ENCODE results near the gene PRKAG2.
"Not testable (repeated sequence)": the region's sequence is repeated elsewhere in the genome, so short reads cannot be mapped to it uniquely, and the experiment has no call there.

PRKAG2 gene

DNA sequence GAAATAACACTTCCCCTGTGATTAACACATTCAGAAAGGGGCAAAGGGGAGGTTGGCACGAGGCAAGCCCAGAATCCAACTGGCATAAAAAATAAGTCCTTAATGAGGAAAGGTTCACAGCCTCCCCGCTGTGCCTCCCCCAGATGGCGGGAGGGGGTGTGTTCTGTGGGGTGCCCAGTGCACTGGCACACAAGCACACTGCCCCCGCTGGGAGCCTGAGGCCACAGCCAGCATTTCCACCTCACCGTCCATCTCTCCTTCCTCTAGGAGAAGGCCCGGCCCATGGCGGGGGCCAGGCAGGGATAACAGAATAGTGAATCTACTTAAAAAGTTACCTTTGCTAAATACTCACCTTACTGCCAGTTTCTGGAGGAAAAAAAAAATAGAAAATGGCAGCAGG, 43.2 kb downstream of the PRKAG2 start:
- DNase-seq, result no peak

DNA sequence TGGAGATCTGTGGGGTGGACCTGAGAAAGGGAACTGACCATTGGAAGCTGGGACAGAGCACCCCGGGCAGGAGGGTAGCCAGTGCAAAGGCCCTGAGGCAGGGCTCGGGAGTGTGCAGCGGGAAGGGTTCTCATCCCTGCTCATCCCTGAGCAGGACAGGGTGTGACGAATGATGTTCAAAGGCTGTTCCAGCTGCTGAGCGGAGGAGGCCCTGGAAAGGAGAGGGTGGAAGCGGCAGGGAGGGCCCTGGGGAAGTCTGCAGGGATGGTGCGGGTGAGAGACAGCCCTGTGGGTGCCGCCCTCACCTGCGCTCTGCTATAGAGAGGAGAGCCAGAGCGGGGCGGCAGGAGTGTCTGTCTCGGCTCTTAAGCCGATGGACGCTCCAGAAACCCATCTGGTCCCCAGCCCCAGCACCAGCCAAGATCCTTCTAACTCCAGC, 43.7 kb downstream of the PRKAG2 start:
- DNase-seq, result no peak

DNA sequence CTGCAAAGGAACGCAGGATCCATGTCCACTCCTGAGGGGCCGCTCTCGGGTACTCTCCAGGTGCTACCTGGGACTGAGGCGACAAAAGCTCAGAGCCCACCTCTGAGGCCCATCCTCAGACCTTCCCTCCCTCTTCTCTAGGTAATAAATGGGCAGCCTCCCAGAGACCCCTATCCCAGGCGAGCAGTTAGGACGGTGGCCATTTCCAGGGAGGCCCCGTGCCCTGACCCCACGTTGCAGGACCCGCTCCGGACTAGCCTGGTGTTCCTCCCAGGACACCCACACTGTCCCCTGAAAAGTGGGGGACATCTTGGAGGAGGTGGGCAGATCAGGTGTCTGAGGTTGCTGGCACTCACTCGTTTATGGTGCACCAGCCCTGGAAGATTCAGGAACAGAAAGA, 44.3 kb downstream of the PRKAG2 start:
- no peak for DNase-seq

DNA sequence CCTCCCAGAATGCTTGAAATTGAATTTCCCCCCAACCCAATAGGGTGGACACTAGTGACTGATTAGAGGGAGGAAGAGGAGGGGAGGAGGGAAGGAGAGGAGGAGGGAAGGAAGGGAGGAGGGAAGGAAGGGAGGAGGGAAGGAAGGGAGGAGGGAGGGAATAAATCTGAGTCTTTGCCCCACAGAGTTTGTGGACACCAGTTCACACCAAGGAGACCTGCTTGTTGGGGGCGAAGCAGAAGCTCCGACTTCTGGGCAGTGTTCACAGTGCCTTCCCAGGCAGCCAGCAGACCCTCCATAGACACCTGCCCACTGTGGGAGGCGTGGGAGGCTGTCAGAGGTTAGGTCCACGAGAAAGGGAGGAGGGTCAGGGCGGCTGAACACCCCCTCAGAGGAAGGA, 44.8 kb downstream of the PRKAG2 start:
- no peak for DNase-seq

DNA sequence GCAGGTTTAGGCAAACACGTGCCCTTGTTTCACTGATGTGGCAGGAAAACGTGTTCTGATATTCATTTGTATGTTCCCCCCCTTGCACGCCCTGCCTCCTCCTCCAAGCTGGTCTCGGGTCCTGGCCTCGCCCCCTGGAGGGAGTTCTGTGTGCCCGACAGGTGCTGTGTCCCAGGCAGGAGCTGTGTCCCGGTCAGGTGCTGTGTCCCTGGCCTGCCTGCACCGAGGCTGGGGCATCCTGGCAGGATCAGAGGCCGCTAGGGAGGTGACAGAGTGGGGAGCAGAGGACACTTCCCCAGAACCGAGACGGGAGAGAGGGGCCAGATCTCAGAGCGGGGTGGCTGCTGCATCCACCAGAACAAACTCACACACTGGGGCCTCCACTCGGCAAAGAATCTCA, 45.3 kb downstream of the PRKAG2 start:
- DNase-seq, result no peak

DNA sequence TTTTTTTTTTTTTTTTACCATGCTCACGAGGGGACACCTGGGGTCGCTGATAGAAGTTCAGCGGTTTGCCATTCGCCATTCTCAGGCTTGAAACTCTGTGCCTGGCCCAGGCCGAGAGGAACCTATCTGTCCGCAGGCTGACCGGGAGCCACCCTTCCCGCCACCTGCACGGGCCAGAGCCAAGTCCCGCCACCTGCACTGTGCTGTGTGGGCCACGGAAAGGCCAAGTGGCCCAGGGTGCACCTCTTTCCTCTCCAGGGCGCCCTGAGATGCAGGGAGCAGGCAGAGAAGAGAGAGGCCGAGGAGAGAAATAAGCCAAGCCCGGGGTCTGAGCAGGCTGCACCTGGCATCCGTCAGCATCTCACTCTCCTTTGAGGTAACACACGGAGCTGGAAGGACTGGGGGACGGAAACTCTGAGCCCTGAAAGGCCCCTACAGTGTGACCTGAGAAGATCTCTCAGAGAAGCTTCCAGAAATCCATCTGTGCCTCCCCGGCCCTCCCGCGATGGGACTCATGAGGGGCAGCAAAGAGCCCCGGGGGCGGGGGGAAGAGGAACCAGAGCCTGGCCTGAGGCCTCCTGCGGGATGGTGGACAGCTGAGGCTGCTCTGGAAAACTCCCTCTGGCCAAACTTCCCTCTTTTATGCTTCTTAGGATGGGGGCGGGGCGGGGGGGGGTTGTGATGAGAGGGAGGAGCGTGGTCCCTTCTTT, 46.6 kb downstream of the PRKAG2 start:
- no peak for DNase-seq

- no peak for DNase-seq
Measured at GRCh38 chr7:151829707-151830106, 47.2 kb downstream of the PRKAG2 start.

- no peak for DNase-seq
Measured at GRCh38 chr7:151827620-151828019, 49.3 kb downstream of the PRKAG2 start.

DNA sequence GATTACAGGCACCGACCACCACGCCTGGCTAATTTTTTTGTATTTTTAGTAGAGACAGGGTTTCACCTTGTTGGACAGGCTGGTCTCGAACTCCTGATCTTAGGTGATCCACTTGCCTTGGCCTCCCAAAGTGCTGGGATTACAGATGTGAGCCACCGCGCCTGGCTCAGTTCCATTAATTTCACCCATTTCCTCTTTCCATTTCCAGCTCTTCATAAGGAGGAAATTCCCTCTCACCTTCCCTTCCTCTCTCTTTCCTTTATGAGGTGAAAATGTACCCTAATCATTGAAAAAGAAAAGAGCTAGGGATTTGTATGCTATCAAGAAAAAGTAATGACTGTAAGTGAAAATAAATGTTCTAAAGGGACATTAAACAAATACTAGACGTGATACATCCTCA, 50.6 kb downstream of the PRKAG2 start:
- not testable (repeated sequence) for DNase-seq

GRCh38 chr7:151825721-151826120, 51.2 kb downstream of the PRKAG2 start:
- no peak for DNase-seq

DNA sequence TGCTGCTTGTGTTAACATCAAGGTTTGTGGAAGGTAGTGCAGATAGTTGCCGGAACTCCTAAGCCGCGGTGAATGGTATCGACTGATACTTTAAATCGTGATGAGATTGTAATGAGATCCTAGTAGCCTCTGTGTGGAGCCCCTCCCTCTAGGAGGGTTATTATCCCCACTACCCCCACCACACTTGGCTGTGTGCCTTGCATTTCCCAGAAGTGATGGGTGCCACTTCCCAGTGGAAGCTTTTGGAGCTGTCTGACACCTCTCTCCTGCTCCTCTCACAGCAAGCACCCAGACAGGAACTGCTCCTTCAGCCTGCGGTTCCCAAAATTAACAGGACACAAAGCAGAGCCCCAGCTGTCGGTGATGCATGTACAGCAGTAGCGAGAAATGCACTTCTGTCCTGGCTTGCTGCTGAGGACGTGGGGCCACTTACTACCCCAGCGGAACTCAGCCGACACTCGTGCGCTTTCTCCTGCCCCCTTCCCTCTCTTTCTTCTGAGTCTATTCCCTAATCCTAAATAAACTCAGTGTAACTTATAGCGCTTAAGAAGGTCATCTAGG, 52.5 kb downstream of the PRKAG2 start:
- DNase-seq, result no peak

DNA sequence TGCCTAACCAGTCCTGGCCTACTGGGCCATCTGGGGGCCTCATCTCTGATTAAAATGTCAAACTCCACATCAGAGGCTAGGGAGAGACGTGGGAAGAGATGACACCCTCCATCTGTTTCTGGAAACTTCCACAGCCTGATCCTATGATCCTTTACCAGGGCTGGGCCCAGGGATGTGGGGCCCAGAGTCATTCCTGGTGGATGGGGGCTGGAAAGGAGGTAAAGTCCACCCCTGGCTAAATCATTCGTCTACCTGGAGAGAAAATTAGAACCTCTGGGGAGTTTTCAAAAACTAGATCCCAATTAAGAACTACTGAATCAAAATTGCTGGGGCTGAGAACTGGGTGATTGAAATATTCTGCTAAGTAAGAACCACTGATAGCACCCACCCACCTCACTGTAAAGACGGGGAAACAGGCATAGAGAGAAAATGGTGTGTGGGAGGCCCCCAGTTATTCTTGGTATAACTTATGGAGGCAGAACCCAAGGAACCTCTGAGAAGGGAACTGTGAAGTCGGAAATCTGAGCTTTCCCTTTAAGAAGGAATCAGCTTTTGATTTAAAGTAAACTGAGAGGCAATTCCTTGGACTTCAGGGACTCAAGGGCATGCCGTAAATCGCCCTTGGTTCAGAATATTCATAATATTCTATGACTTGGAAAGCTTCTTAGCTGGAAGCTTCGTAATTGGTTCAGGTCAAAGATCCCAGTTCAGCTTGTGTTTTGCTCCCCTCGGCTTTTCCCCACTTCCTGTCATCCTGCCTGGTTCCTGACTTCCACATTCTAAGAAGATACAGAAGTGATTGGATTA, 53.1 kb downstream of the PRKAG2 start:
- DNase-seq, result no peak

DNA sequence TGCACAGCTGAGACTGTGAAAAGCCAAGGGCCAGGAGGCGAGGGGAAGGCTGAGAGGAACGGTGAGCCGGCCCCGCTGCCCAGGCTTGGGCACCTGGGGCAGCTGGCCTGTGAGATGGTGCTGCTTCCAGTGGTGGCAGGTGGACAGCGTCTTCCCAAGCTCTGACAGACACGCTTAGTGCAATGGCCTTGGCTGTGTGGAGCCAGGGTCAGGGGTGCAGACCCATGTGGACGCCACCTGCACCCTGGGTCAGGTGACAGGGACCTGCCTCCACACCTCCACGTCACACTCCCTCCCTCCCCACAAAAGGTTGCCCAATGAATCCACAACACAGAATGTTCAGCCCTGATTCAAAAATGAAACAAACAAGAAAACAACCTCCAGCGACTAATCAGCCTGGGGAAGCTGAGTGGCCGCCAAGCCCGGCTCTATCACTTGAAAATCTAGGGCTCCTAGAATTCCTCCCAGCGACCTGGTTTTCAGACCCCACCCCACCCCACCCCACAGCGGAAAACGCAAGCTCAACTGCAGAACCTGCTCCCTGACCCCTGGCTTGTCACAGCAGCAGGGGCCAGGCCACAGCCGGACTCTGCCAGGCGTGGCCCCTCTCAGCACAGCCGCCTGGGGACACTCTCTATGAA, 54.3 kb downstream of the PRKAG2 start:
- DNase-seq, result no peak

- DNase-seq, result no peak
Measured at GRCh38 chr7:151821806-151822540, 54.9 kb downstream of the PRKAG2 start.

DNA sequence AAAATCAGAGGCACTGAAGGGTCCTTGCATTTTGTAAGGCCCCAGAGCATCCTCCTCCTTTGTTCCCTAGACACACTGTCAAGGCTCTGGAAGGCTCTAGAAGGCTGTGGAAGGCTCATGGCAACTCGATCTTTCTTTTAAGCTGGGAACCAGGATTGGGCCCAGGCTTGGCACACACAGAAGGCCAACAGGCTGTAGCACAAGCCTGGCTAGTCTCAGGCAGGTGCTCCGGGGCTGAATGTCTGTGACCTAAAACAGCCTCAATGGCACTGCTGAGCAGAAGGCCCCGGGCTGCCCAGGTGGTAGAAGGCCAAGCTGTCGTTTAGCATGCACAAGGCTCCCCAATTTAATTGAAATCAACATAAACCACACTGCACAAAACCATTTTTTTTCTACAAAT, 55.7 kb downstream of the PRKAG2 start:
- no peak for DNase-seq

- DNase-seq, result no peak
Measured at GRCh38 chr7:151820491-151821105, 56.3 kb downstream of the PRKAG2 start.

DNA sequence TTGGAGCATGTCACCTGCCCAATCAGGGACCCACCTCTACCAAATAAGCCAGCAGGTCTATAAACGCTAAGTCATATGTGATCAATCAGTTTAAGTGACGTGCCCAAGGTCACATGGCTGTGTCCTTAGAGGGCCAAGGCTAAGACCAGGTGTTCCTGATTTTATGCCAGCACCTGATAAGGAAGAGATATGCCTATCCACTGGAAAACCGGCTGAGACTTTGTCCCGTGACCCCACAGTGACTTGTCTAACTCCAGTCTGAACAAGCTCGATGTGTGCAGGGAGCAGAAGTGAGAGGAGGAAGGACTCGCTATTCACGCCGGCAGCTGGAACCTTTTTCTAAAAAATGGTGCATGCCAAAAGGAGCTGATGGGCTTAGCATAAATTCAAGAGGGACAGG, 57.0 kb downstream of the PRKAG2 start:
- DNase-seq, result no peak

DNA sequence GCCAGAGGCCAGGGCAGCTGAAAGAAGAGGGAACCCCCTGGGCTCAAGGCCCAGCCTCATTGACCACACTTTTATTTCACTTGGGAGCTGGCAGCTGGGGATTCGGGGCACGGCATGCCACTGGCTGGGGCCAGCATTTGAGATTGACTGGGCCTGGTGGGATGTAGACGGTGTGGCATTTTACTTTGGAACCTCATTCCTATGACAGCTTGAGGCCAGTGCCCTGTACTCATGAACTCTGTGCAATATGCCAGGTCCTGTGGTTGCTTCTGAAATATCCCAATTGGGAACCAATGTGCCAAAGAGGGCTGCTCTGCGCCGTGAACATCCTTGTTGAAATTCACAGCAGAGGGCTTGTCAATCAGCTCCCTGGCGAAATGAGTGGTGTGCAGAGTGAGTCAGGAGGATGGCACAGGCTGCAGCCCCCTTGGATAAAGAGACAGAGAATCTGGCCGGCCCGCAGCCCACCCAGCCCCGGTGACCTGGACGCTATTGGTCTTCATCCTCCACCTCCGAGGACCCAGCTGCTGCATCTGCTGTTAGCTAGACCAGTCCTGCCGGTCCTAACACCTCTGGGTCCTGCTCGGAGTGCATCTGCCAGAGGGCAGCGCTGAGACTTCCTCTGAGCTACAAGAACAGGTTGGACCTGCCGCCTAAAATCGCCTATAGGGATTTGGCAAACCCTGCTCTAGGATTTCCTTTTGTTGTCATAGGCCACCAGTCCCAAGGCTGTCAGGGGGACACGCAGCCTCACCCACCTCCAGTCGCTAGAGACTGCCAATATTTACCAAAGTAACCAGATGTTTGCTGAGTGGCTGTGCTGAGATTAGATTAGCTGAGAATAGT, 58.0 kb downstream of the PRKAG2 start:
- no peak for DNase-seq

DNA sequence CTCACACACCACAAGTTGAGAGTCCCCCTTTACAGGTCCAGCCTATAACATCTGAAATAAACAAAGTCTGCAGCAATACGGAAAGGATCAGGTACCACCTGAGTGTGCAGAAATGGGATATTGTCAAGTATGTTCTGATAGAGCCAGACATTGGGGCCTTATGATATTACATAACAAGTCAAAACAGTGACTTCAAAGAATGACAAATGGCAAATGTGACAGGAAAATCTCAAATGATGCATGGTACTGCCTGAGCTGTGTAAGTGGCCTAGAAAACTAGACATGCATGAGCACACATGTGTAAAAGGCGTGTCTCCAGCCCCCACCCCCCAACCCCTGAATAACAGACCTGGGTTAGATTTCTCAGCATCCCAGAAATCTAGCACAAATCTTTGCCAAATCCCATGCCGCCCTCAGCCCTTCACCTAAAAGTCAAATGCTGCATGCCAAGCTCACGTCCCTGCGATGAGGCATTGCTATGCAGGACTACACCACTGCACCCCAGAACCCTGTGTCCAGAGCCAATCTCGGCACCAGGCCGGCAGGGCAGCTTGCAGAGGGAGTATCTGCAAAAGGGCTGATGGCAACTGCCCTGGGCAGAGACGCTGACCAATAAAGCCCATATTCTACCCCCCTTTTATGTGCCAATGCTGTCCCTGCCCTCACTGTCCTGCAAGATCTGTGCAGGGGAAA, 58.8 kb downstream of the PRKAG2 start:
- DNase-seq, result no peak

DNA sequence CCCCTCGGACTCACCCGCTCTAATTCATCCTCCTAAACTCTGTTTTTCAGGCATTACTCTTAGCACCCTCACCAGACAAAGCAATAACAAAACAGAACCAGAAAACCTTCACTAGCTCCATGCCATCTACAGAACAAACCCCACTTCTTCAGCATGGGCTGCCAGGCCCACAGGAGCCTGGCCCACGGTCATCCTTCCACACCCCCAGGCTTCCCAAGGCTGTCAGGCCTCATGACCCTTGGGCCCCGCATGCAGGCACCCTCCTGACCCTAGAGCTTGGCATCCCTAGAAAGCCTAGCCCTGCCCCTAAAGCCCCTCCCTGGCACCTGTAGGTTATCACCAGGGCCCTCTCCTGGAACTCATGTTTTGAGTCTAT, 59.6 kb downstream of the PRKAG2 start:
- DNase-seq, result no peak

Measured in fibroblast of skin of abdomen (primary cell).